ENCODE results near the gene ARID1A. TPM values are rescaled to one million over a fixed set of nuclear protein-coding genes. Genes with fewer than 3 reads are reported as not detected.

Gene ARID1A
- total RNA-seq, 1 experiment from 2014 or later: 45.5 TPM

GRCh38 chr1:26779098-26779668 lies 83.4 kb downstream of the ARID1A start:
- DNase-seq: no peak
- Histone ChIP-seq H3K27me3 (ENCODE audit: control insufficient read depth, insufficient read depth, low read length) (no peaks in the 10 kb centered on the region), H3K36me3 (replicated peaks; ENCODE audit: control insufficient read depth, insufficient read depth, low read length) (peaks cover 45% of the 10 kb centered on the region), H3K4me3 (ENCODE audit: insufficient read depth, low read depth, low read length) (no peak overlapping the region)

GRCh38 chr1:26780344-26780957 lies 84.6 kb downstream of the ARID1A start:
- Histone ChIP-seq H3K4me3 (ENCODE audit: insufficient read depth, low read depth, low read length) (no peak overlapping the region), H3K27me3 (ENCODE audit: control insufficient read depth, insufficient read depth, low read length) (no peaks in the 10 kb centered on the region), H3K36me3 (replicated peaks; ENCODE audit: control insufficient read depth, insufficient read depth, low read length) (peaks cover 34% of the 10 kb centered on the region)
- DNase-seq: no peak

GRCh38 chr1:26781206-26781825 lies 85.5 kb downstream of the ARID1A start:
- peaks cover 32% of the 10 kb centered on the region for H3K36me3 ChIP-seq (replicated peaks; ENCODE audit: control insufficient read depth, insufficient read depth, low read length)
- no peak for DNase-seq

GRCh38 chr1:26782521-26783212 lies 86.9 kb downstream of the ARID1A start:
- no peak for DNase-seq
- Histone ChIP-seq H3K36me3 (replicated peaks; ENCODE audit: control insufficient read depth, insufficient read depth, low read length) (peaks cover 26% of the 10 kb centered on the region), H3K27me3 (ENCODE audit: control insufficient read depth, insufficient read depth, low read length) (no peaks in the 10 kb centered on the region), H3K4me3 (ENCODE audit: insufficient read depth, low read depth, low read length) (no peak overlapping the region)

More at GRCh38 chr1:26781206-26781825, 85.5 kb downstream of the ARID1A start:
- Histone ChIP-seq H3K4me3 (ENCODE audit: insufficient read depth, low read depth, low read length) (no peak overlapping the region), H3K27me3 (ENCODE audit: control insufficient read depth, insufficient read depth, low read length) (no peaks in the 10 kb centered on the region)

- Histone ChIP-seq H3K4me3 (ENCODE audit: insufficient read depth, low read depth, low read length) (no peak overlapping the region), H3K27me3 (ENCODE audit: control insufficient read depth, insufficient read depth, low read length) (no peaks in the 10 kb centered on the region), H3K36me3 (replicated peaks; ENCODE audit: control insufficient read depth, insufficient read depth, low read length) (peaks cover 18% of the 10 kb centered on the region)
- DNase-seq: no peak
Observed at GRCh38 chr1:26783646-26784022, 87.8 kb downstream of the ARID1A start.

GRCh38 chr1:26784023-26784871 lies 88.4 kb downstream of the ARID1A start:
- H3K27me3 ChIP-seq (ENCODE audit: control insufficient read depth, insufficient read depth, low read length): no peaks in the 10 kb centered on the region
- H3K4me3 ChIP-seq (ENCODE audit: insufficient read depth, low read depth, low read length): no peak overlapping the region
- peak; percentile 73 for DNase-seq
- peaks cover 13% of the 10 kb centered on the region for H3K36me3 ChIP-seq (replicated peaks; ENCODE audit: control insufficient read depth, insufficient read depth, low read length)

GRCh38 chr1:26784886-26785285 lies 89.1 kb downstream of the ARID1A start:
- no peak for DNase-seq
- no peaks in the 10 kb centered on the region for H3K27me3 ChIP-seq (ENCODE audit: control insufficient read depth, insufficient read depth, low read length)
- H3K4me3 ChIP-seq (ENCODE audit: insufficient read depth, low read depth, low read length): no peak overlapping the region
- peaks cover 7% of the 10 kb centered on the region for H3K36me3 ChIP-seq (replicated peaks; ENCODE audit: control insufficient read depth, insufficient read depth, low read length)

- H3K36me3 ChIP-seq (replicated peaks; ENCODE audit: control insufficient read depth, insufficient read depth, low read length): peaks cover 1% of the 10 kb centered on the region
- no peak overlapping the region for H3K4me3 ChIP-seq (ENCODE audit: insufficient read depth, low read depth, low read length)
- H3K27me3 ChIP-seq (ENCODE audit: control insufficient read depth, insufficient read depth, low read length): no peaks in the 10 kb centered on the region
- DNase-seq: no peak
Observed at GRCh38 chr1:26785611-26786436, 90.0 kb downstream of the ARID1A start.

- Histone ChIP-seq H3K4me3 (ENCODE audit: insufficient read depth, low read depth, low read length) (peak overlapping the region; percentile 81), H3K36me3 (replicated peaks; ENCODE audit: control insufficient read depth, insufficient read depth, low read length) (peaks cover 1% of the 10 kb centered on the region), H3K27me3 (ENCODE audit: control insufficient read depth, insufficient read depth, low read length) (no peaks in the 10 kb centered on the region)
- peak; percentile 78 for DNase-seq
Observed at GRCh38 chr1:26786437-26787380, 90.9 kb downstream of the ARID1A start.

GRCh38 chr1:26787381-26787705 lies 91.5 kb downstream of the ARID1A start:
- DNase-seq: no peak
- no peaks in the 10 kb centered on the region for H3K27me3 ChIP-seq (ENCODE audit: control insufficient read depth, insufficient read depth, low read length)
- peaks cover 1% of the 10 kb centered on the region for H3K36me3 ChIP-seq (replicated peaks; ENCODE audit: control insufficient read depth, insufficient read depth, low read length)
- H3K4me3 ChIP-seq (ENCODE audit: insufficient read depth, low read depth, low read length): peak overlapping the region; percentile 81

- peak; percentile 99 for DNase-seq
- Histone ChIP-seq H3K27me3 (ENCODE audit: control insufficient read depth, insufficient read depth, low read length) (no peaks in the 10 kb centered on the region), H3K4me3 (ENCODE audit: insufficient read depth, low read depth, low read length) (peak within 1 kb of the TSS; percentile 81), H3K36me3 (replicated peaks; ENCODE audit: control insufficient read depth, insufficient read depth, low read length) (peaks cover 2% of the 10 kb centered on the region)
Observed at GRCh38 chr1:26787706-26788514, 92.1 kb downstream of the ARID1A start, which contains the start of gene PIGV. Gene PIGV, plus strand, starts transcription at chr1:26787950. Its CDS starts 2,866 bp downstream, at chr1:26790816.

GRCh38 chr1:26788515-26788785 lies 92.6 kb downstream of the ARID1A start:
- H3K27me3 ChIP-seq (ENCODE audit: control insufficient read depth, insufficient read depth, low read length): no peaks in the 10 kb centered on the region
- peaks cover 2% of the 10 kb centered on the region for H3K36me3 ChIP-seq (replicated peaks; ENCODE audit: control insufficient read depth, insufficient read depth, low read length)
- no peak for DNase-seq
- H3K4me3 ChIP-seq (ENCODE audit: insufficient read depth, low read depth, low read length): peak overlapping the region; percentile 81

Measured in H7 (cell line).